GM19324 (cell line): ENCODE results near the gene ATP6V0E2.

Source experiments
- ATAC-seq: cut with Tn5 transposase; IDR thresholded peaks from one replicate; pipeline ENCODE4 v1.9.1; 2021; ENCODE audit warnings: mild to moderate bottlenecking, moderate library complexity; ENCODE audit not compliant: unreplicated experiment, low FRiP score

The ATP6V0E2 gene

DNA sequence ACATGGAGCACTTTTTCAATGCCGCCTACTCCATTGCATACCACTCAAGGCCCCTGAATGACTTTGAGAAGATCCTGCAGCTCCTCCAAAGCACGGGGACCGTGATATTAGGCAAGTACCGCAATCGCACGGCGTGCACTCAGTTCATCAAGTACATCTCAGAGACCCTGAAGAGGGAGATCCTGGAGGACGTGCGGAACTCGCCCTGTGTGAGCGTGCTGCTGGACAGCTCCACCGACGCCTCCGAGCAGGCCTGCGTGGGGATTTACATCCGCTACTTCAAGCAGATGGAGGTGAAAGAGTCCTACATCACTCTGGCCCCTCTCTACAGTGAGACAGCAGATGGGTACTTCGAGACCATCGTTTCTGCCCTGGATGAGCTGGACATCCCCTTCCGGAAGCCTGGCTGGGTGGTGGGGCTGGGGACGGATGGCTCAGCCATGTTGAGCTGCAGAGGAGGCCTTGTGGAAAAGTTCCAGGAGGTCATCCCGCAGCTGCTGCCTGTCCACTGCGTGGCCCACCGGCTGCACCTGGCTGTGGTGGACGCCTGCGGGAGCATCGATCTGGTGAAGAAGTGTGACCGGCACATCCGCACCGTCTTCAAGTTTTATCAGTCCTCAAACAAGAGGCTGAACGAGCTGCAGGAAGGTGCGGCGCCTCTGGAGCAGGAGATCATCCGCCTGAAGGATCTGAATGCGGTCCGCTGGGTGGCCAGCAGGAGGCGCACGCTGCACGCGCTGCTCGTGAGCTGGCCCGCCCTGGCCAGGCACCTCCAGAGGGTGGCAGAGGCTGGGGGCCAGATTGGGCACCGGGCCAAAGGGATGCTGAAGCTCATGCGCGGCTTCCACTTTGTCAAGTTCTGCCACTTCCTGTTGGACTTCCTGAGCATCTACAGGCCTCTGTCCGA lies 12.7 kb upstream of the ATP6V0E2 start:
- ATAC-seq, result no peak

DNA sequence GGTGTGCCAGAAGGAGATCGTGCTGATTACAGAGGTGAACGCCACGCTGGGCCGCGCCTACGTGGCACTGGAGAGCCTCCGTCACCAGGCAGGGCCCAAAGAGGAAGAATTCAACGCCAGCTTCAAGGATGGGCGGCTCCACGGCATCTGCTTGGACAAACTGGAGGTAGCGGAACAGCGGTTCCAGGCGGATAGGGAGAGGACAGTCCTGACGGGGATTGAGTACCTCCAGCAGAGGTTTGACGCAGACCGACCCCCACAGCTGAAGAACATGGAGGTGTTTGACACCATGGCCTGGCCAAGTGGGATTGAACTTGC lies 12.1 kb upstream of the ATP6V0E2 start:
- no peak for ATAC-seq

DNA sequence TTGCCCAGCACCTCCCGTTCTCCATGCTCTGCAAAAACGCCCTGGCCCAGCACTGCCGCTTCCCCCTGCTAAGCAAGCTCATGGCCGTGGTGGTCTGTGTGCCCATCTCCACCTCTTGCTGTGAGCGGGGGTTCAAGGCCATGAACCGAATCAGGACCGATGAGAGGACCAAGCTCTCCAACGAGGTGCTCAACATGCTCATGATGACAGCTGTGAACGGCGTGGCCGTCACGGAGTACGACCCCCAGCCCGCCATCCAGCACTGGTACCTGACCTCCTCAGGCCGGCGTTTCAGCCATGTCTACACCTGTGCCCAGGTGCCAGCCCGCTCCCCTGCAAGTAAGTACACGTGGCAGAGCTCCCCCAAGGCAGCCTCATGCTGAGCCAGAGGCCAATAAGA lies 11.6 kb upstream of the ATP6V0E2 start:
- no peak for ATAC-seq

DNA sequence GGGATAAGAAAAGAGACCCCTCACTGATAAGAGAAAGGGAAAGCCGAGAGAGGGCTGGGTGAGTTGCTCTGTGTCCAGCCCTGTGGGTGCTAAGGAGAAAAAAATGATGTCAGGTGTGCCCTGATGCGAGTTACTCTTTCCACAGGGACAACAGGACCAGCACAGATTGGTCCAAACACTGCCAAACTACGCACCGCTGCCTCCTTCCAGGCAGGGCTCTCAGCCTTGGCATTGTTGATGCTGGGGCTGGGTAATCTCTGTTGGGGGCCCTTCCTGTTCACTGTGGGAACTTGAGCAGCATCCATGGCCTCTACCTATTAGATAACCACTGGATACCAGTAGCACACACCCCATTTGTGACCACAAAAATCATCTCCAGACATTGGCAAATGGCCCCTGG lies 10.3 kb upstream of the ATP6V0E2 start:
- no peak for ATAC-seq

DNA sequence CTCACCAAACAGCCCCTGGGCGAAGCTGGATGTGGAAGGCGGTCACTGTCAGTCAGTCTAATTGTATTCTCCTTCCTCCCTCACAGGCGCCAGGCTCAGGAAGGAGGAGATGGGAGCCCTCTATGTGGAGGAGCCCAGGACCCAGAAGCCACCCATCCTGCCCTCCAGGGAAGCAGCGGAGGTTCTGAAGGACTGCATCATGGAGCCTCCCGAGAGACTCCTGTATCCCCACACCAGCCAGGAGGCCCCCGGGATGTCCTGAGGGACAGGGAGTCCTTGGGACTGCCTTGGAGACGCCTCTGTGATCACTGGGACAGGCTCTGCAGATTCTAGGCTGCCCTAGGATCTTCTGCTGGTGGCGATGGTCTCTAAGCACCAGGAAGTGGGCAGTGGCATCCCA lies 9.7 kb upstream of the ATP6V0E2 start:
- no peak for ATAC-seq

DNA sequence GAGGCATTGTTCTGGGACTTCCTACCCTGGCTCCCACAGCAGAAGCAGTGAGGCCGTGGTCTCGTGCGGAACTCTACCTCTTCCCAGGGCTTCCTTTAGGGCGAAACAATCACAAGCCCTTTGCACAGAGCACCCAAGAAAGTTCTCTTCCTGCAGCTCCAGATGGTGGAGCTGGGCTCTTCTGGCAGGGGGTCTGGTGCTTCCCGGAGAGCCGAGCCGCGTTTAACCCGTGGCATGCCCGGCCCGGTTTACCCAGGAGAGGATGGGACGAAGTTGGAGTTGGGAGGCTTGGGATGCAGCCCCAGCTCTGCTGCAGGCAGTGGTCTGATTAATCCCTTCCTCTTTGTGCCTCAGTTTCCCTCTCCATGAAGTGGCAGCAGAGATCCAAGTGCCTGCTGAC lies 9.0 kb upstream of the ATP6V0E2 start:
- no peak for ATAC-seq

DNA sequence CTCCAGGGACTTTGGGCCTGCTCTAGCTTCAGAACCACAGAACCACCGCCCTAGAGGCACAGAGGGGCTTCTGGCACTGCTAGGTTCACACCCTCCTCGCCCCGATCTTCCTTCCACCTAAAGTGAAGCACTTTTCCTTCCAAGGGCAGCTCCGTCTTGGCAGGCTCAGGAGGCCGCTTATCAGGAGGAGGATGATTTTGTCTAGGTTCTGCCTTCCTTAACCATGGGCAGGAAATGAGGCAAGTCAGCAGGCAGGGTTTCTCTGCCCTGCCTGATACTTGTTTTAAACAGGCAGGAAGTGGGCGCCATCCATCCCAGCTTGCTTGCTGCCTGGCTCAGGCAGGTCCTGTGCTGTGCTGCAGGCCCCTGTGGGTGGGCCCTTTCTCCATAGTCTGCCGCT lies 8.3 kb upstream of the ATP6V0E2 start:
- ATAC-seq, result no peak

DNA sequence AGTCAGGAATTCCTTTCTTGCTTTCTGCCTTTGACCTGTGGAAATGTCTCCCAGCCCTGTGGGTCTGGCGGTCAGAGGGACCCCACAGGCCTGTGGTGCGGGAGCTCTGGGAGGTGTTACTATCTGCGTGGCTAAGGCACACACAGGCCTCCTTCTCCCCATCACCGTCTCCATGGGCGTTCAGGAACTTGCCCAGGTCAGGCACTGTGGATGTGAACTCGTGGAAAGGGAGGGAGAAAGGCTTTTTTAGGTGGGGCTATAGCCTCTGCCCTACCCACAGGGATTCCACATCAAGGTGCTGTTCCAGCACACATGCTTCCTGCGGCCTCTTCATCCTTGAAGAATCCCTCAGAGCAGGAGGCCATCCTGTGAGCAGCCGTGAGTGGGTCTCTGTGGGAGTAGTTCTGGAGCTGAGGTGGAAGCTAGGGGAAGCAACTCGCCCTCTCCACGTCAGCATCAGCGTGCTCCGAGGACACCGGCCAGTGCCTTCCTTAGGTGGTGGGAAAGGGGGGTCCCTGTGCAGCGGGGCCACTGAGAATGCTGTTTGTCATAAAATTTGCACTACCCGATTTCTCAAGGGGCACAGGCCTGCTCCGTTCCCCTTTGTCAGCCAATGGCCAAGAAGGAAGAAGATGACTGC lies 7.5 kb upstream of the ATP6V0E2 start:
- no peak for ATAC-seq

DNA sequence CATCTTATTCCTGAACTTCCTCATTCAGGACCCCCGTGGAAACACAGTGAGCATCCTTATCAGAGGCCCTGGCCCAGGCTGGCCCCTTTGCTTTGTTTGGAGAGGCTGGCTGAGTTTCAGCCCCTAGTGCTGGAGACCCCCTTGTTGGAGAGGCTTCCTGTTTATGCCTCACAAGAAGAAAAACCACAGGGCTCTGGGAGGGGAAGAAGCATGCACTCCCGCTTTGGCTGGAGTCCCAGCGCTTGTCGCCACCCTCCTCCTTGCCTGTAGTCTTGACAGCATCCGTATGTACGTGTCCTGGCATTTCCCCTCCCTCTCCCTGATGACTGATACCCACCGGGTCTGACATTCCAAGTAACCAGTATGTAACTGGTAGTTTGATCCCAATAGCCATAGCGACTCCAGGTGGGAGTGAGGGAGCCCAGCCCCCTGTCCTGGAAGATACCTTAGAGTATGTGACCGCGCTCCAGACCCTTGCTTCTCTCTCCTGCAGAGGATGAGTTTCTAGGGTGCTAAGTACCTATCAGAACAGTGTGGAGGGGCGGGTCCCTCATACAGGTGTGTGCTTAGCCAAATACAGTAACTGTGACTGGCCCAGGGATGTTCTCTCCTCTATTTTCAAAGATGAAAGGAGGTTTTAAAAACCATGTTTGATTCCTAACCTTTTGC lies 6.9 kb upstream of the ATP6V0E2 start:
- ATAC-seq, result no peak

DNA sequence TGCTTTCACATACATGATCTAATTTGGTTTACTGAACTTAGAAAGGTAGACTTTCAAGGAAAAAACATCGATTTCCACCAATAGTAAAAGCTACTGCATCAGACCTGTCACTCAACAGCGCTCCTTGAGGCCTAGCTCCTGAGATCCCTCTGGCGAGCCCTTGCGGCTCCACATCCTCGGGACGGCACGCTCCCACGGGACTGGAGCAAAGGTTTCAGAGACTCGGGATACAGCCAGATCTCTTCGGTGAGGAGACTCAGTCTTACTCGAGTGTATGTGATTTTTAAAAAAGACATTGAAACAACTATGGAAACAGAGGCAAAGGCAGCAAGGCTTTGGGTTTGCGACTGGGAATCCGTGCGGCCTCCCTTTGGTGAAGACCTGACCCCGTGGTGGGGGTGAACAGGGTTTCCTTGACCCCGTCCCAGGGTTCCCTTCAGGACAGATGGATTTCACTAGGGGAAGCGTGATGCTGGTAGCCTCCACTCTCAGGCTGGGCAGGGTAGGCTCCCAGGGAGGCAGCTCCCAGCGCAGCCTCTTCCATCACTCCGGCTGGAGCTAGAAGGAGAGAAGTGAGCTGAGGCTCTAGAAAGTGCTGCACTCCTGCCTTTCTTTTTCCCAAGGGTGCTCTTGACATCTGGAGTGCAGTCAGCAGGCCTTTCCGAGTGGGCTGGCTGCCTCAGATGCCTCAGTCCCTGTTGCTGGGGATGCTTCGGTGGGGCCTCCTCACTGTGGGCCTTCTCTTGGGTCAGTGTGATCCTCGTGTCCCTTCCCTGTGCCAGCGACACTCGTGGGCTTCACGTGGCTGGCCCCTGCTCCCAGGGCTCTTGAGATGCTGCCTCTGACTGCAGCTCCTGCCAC lies 5.8 kb upstream of the ATP6V0E2 start:
- no peak for ATAC-seq

DNA sequence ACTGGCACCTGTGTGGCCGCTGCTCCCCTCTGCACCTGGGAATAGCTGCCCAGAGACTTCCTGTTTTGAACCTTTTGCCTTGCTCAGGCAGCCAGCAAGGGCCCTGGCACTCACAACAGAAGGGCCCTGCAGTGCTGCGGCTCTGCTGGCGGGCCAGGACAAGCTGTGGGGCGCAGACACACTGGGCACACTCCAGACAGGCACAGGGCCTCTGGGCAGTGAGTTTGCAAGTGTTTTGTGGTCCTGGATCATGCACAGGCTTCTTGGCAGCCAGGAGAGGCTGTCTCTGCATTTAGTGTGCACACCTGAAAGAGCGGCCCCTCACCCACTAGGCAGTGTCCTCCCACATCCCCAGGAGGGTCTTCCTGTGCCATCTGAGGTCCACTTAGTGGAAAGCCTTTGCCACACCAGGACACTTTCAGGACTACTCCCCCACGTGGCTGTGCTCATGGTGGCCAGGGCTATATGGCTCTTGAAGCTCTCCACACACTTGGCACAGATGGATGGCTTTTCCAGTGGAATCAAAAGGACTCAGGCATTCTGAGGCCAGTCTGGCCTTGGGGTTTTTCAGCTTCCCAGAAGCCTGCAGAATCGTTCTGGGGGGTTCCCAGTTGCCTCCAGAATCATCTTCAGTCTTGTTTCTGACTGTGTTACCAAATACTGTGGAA lies 5.0 kb upstream of the ATP6V0E2 start:
- ATAC-seq, result no peak

DNA sequence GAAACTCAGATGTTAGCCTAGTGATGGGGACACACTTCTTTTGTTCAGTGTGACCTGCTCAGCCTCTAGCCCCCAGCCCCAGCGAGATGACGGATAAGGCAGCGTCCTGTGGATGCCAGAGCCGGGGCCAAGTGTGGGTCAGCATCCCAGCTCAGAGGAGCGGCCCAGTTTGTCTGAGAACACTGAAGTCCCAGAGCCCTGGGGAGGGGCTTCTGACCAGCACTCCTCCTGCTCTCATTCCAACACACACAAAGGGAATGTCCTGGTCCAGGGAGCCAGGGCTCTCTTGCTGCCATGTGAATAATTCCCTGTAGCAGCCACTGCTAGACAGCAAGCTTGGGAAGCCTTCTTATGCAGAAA lies 4.5 kb upstream of the ATP6V0E2 start:
- no peak for ATAC-seq

DNA sequence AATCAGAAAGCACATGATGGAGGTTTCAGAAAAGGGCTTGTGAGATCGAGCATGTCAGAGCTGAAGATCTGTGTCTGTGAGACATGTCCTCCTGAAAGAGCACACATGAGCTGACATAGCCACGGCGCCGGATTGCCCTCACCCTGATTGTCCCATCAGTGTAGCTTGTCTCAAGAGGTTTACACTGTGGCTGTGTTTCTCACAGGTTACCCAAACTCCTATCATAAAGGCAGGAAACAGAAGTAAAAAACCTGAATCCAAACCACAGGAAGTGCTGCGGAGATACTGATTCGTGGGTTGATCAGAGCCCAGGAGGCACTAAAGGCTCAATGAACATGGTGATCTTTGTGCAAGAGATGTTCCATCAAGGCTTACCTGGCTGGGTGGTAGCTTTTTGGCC lies 3.9 kb upstream of the ATP6V0E2 start:
- no peak for ATAC-seq

DNA sequence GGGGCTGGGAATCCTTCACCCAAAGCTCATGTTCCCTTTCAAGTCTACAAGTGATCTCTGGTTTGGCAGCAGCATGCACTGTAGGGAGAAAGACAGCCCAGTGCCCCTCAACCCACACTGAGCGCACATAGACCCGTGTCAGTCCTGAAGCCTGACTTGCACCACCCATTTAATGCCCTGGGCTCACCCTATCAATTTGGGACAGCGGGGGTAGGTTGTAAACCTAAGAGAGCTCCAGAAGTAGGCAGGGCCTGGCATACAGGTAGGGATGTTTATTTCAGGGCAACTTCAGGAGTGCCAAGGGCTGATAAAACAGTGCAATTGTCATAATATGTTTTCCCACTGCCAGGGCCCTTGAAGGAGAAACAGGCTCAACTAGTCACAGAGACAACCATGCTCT lies 3.5 kb upstream of the ATP6V0E2 start:
- no peak for ATAC-seq

DNA sequence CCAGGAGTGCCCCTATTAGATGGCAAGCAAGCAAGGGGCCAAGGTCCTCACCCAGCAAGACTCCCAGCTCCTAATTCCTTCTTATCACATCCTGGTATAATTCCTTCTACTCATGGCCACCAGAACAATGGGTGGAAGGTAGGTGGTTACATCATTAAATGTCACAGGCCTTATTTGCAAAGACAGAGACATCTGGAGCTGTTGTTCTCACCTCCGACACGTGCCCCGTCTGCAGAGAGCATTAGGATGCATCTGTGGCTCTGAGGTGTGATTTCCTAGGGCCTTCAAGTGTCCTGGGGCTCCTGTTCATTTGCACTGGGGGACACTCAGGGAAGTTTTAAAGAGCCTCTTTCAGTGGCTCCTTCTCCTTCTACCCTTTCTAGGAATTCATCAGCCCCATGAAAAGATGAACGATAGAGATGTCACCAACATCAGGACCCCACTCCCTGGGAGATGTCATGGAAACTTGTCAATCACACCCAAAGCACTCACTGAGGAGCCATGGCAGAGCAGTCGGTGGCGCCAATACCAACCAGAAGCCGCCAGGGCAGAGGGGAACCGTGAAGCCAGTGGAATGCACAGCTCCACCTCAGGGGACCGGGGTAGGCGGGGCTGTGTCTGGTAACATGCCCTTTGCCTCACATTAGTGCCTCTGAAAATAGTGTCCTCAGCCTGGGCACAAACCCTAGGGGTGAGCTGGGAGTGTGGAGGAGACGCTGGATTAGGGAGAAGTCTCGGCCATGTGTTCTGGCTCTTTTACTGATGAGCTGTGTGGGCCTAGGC lies 2.9 kb upstream of the ATP6V0E2 start:
- no peak for ATAC-seq

DNA sequence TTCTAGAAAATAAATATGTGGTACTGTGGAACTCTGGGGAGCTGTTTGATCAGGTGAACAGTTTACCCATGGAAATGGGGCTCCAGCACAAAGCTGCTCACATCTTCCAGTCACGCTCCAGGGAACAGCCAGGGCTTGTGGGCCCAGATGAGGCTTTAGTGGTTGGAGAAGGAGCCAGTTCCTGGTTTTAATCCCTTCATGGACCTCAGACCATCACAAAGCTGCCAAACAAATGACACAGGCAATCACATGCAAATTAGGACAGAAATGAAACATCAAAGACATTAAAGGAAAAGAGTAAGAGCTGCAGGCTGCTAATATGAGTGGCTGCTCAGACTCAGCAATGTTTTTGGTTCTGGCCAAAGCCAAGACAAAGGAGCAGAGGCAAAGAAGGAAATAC lies 2.2 kb upstream of the ATP6V0E2 start:
- no peak for ATAC-seq

DNA sequence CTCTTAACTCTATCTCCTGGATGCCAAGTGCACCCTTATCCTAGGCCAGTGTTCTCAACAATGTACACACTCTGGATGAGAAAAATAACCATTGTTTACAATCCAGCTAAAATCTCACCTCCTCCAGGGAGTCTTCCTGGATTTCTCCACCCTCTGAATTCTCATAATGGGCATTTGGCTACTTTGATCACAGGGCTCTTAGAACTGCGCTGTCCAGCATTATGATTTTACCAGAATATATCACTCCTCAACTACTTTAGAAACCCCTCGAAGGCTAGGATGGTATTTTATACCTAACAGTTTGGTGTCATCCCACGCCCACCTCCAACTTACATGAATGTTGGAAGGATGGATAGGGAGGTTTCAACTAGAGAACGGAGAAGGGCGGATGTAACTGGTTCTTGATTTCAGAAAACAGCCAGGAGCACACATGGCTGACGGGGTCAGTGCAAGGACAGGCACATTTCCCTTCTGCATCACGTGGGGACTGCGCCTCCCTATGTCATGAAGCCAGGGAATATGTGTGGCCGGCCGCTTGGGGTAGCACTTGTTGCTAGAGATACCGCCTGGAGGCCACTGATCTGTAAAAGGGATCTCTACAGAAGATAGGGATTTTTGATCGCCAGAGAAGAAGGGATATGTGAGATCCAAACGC lies 1.2 kb upstream of the ATP6V0E2 start:
- ATAC-seq, result no peak

DNA sequence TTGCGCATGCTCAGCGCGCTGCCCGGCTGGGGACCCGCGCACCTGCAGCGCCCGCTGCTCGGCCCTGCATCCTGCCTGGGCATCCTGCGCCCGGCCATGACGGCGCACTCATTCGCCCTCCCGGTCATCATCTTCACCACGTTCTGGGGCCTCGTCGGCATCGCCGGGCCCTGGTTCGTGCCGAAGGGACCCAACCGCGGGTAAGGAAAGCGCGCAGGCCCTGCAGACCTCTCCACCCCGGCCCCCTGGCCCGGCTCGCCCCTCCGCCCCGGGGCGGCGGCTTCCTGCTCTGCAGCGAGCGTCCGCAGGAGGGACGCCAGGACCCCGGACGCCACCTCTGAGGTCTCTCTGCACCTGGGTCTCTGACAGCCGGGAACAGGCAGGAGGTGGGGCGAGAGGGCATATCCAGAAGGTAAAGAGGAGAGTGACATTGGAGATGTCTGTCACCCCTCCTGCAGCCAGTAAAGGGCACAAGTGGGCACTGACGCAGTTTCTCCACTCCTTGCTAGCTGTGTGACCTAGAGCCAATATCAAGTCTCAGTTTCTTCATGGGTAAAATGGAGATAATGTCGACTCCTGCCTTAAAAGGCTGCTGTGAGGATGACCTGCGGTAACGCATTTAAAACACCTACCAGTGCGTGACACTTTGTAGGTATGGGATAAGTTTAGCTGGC lies 338 bp downstream of the ATP6V0E2 start:
- peak; percentile 22 for ATAC-seq

DNA sequence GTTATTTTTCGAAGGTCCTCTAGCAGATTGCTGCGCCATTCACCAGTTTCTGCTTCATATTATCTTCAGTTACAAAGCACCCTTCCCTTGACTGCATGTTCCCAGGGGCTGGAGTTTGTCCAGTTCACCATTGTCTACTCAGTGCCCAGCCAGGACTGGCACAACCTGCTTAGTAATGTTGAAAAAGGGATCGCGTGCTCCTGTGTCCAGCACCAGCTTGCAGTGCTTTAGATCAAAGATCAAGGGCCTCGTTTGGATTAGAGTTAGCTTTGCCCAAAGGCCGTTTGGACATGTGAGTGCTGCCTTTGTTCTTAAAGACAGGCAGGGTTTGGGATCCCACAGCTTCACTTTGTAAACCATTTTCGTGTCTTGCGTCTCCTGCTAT lies 867 bp downstream of the ATP6V0E2 start:
- ATAC-seq, result no peak
